Choroid plexus epithelial cell (primary cell): ENCODE measurements around the gene FKBP3.

Experiments used
- DNase-seq: peaks from one replicate; pipeline ENCODE4 v3.0.0-alpha.2; 2010; ENCODE audit warnings: low read depth
- H3K4me3 ChIP-seq: 2 replicates; pipeline ENCODE4 v1.5.1; 2011; ENCODE audit warnings: low read depth, mild to moderate bottlenecking, control low read depth, low read length, moderate library complexity
- CTCF ChIP-seq: conservative IDR thresholded peaks from 2 replicates; pipeline ENCODE4 v1.5.1; 2011; ENCODE audit warnings: low read depth, mild to moderate bottlenecking, control low read depth, inconsistent platforms, low read length, moderate library complexity

Gene FKBP3

GRCh38 chr14:45135659-45136395 lies 1.5 kb upstream of the FKBP3 start, which contains the start of gene FANCM:
Gene FANCM (plus strand): TSS chr14:45135930. CDS start chr14:45136032, 102 bp downstream.
- peak; percentile 99 for DNase-seq
- peak within 1 kb of the TSS; percentile 87 for H3K4me3 ChIP-seq
- no peak for TF ChIP-seq CTCF

- peak overlapping the region; percentile 87 for H3K4me3 ChIP-seq
- DNase-seq = peak; percentile 60
- no peak for TF ChIP-seq CTCF
Observed at GRCh38 chr14:45135156-45135555, 875 bp upstream of the FKBP3 start.

GRCh38 chr14:45133683-45134050 lies 614 bp downstream of the FKBP3 start:
- DNase-seq = no peak
- no peak for TF ChIP-seq CTCF
- peak overlapping the region; percentile 85 for H3K4me3 ChIP-seq

GRCh38 chr14:45128963-45129629 lies 5.2 kb downstream of the FKBP3 start:
- DNase-seq = no peak
- TF ChIP-seq CTCF = no peak
- no peak overlapping the region for H3K4me3 ChIP-seq

GRCh38 chr14:45125754-45126153 lies 8.5 kb downstream of the FKBP3 start:
- TF ChIP-seq CTCF = no peak
- DNase-seq = no peak
- no peak overlapping the region for H3K4me3 ChIP-seq

- TF ChIP-seq CTCF = no peak
- no peak overlapping the region for H3K4me3 ChIP-seq
- no peak for DNase-seq
Observed at GRCh38 chr14:45123271-45123670, 11.0 kb downstream of the FKBP3 start.
